Measurements from ENCODE around the gene BRI3. TPM values are rescaled to one million over a fixed set of nuclear protein-coding genes. Genes with fewer than 3 reads are reported as not detected.

Gene BRI3
- total and polyA plus RNA-seq, 2 of the 13 experiments (the other 11 are each of a cell fraction or from before 2014, with no cell fraction given), result 54.0 to 103 TPM

- peak; percentile 42; the same call in 1 of the 2 replicates for TF ChIP-seq IRF2 (CRISPR knock-in tag; IDR thresholded peaks at IDR 0.05)
- TF ChIP-seq ZNF136 (CRISPR knock-in tag; IDR thresholded peaks at IDR 0.05; ENCODE audit: low read depth), result no peak
- no peak for TF ChIP-seq SP1 (IDR thresholded peaks at IDR 0.05)
- TF ChIP-seq SP1 (CRISPR knock-in tag; IDR thresholded peaks at IDR 0.05), result peak; percentile 56; the same call in 1 of the 2 replicates
- TF ChIP-seq, protein P1, sequence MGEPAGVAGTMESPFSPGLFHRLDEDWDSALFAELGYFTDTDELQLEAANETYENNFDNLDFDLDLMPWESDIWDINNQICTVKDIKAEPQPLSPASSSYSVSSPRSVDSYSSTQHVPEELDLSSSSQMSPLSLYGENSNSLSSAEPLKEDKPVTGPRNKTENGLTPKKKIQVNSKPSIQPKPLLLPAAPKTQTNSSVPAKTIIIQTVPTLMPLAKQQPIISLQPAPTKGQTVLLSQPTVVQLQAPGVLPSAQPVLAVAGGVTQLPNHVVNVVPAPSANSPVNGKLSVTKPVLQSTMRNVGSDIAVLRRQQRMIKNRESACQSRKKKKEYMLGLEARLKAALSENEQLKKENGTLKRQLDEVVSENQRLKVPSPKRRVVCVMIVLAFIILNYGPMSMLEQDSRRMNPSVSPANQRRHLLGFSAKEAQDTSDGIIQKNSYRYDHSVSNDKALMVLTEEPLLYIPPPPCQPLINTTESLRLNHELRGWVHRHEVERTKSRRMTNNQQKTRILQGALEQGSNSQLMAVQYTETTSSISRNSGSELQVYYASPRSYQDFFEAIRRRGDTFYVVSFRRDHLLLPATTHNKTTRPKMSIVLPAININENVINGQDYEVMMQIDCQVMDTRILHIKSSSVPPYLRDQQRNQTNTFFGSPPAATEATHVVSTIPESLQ (CRISPR knock-in tag; conservative IDR thresholded peaks at IDR 0.05), result 0 out of 2 replicates have a peak, but pooled peaks have one; percentile 23
- TF ChIP-seq MYC (CRISPR knock-in tag; IDR thresholded peaks at IDR 0.05; ENCODE audit: borderline replicate concordance), result peak; percentile 27; the same call in 1 of the 2 replicates
- TF ChIP-seq HNRNPL (IDR thresholded peaks at IDR 0.05; ENCODE audit: low read depth, low read length), result 0 out of 2 replicates have a peak, but pooled peaks have one; percentile 55
- TF ChIP-seq ELF3 (CRISPR knock-in tag; IDR thresholded peaks at IDR 0.05), result peak; percentile 45
- no peak for TF ChIP-seq HHEX (CRISPR knock-in tag; IDR thresholded peaks at IDR 0.05)
- TF ChIP-seq NPAS2 (CRISPR knock-in tag; IDR thresholded peaks at IDR 0.05; ENCODE audit: borderline replicate concordance), result no peak
- TF ChIP-seq, protein P2, sequence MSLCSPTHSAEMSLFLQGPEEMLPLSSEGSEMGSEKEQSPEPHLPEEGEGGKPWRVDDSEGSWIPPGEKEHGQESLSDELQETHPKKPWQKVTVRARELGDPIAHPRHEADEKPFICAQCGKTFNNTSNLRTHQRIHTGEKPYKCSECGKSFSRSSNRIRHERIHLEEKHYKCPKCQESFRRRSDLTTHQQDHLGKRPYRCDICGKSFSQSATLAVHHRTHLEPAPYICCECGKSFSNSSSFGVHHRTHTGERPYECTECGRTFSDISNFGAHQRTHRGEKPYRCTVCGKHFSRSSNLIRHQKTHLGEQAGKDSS (CRISPR knock-in tag; IDR thresholded peaks at IDR 0.05; ENCODE audit: borderline replicate concordance, low read depth), result peak; percentile 56; the same call in 1 of the 2 replicates
- TF ChIP-seq ZNF891 (CRISPR knock-in tag; IDR thresholded peaks at IDR 0.05), result 0 out of 2 replicates have a peak, but pooled peaks have one; percentile 54
- TF ChIP-seq ZSCAN25 (CRISPR knock-in tag; IDR thresholded peaks at IDR 0.05), result no peak
- peak; percentile 60; the same call in 1 of the 2 replicates for TF ChIP-seq TP53 (CRISPR knock-in tag; conservative IDR thresholded peaks at IDR 0.05)
- TF ChIP-seq HNF4G (IDR thresholded peaks at IDR 0.05; ENCODE audit: borderline replicate concordance, low read depth, low read length), result peak; percentile 35; the same call in 1 of the 2 replicates
- no peak for TF ChIP-seq HNF4G (CRISPR knock-in tag; IDR thresholded peaks at IDR 0.05; ENCODE audit: borderline replicate concordance, low read depth)
- 0 out of 2 replicates have a peak, but pooled peaks have one; percentile 25 for TF ChIP-seq ONECUT2 (CRISPR knock-in tag; IDR thresholded peaks at IDR 0.05)
- TF ChIP-seq, protein P3, sequence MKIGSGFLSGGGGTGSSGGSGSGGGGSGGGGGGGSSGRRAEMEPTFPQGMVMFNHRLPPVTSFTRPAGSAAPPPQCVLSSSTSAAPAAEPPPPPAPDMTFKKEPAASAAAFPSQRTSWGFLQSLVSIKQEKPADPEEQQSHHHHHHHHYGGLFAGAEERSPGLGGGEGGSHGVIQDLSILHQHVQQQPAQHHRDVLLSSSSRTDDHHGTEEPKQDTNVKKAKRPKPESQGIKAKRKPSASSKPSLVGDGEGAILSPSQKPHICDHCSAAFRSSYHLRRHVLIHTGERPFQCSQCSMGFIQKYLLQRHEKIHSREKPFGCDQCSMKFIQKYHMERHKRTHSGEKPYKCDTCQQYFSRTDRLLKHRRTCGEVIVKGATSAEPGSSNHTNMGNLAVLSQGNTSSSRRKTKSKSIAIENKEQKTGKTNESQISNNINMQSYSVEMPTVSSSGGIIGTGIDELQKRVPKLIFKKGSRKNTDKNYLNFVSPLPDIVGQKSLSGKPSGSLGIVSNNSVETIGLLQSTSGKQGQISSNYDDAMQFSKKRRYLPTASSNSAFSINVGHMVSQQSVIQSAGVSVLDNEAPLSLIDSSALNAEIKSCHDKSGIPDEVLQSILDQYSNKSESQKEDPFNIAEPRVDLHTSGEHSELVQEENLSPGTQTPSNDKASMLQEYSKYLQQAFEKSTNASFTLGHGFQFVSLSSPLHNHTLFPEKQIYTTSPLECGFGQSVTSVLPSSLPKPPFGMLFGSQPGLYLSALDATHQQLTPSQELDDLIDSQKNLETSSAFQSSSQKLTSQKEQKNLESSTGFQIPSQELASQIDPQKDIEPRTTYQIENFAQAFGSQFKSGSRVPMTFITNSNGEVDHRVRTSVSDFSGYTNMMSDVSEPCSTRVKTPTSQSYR (CRISPR knock-in tag; IDR thresholded peaks at IDR 0.05; ENCODE audit: borderline replicate concordance), result peak; percentile 71; the same call in 1 of the 2 replicates
- TF ChIP-seq, protein P4, sequence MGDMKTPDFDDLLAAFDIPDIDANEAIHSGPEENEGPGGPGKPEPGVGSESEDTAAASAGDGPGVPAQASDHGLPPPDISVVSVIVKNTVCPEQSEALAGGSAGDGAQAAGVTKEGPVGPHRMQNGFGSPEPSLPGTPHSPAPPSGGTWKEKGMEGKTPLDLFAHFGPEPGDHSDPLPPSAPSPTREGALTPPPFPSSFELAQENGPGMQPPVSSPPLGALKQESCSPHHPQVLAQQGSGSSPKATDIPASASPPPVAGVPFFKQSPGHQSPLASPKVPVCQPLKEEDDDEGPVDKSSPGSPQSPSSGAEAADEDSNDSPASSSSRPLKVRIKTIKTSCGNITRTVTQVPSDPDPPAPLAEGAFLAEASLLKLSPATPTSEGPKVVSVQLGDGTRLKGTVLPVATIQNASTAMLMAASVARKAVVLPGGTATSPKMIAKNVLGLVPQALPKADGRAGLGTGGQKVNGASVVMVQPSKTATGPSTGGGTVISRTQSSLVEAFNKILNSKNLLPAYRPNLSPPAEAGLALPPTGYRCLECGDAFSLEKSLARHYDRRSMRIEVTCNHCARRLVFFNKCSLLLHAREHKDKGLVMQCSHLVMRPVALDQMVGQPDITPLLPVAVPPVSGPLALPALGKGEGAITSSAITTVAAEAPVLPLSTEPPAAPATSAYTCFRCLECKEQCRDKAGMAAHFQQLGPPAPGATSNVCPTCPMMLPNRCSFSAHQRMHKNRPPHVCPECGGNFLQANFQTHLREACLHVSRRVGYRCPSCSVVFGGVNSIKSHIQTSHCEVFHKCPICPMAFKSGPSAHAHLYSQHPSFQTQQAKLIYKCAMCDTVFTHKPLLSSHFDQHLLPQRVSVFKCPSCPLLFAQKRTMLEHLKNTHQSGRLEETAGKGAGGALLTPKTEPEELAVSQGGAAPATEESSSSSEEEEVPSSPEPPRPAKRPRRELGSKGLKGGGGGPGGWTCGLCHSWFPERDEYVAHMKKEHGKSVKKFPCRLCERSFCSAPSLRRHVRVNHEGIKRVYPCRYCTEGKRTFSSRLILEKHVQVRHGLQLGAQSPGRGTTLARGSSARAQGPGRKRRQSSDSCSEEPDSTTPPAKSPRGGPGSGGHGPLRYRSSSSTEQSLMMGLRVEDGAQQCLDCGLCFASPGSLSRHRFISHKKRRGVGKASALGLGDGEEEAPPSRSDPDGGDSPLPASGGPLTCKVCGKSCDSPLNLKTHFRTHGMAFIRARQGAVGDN (CRISPR knock-in tag; IDR thresholded peaks at IDR 0.05), result peak; percentile 73
Measured at GRCh38 chr7:98280791-98281756, at the start of gene BRI3 (continued).
